ENCODE results near the gene IKZF1. TPM values are rescaled to one million over a fixed set of nuclear protein-coding genes. Genes with fewer than 3 reads are reported as not detected.

The IKZF1 gene
- total RNA-seq, 2 donors from 2014 or later, result 290 to 416 TPM

DNA sequence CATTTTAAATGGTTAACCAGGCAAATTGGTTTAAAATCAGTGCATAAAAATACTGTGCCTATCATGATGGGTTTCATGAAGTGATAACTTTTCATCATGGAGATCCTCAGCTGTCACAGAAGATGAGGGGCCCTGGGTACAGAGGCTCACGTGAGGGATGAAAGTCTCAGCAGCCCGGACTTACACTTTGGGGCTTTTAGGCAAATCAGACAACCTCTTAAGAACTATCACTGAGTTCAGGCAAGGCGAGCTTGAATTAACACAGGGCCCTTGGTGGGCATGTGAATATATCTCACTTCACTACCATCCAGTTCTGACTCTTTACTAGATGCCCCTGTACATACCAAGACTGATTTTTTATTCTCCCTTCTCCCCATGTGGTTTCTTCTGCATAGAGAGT is 19.6 kb downstream of the IKZF1 start:
- no peak for DNase-seq (ENCODE audit: low spot score)
- no peak for ATAC-seq
- H3K4me3 Mint-ChIP-seq, result no peak overlapping the region
- H3K27ac Mint-ChIP-seq, result peak overlapping the region in 1 of 2 donors; percentile 90
- H3K27me3 Mint-ChIP-seq, result no peaks in the 10 kb centered on the region
- H3K9me3 Mint-ChIP-seq, result no peaks in the 10 kb centered on the region
- peaks cover 54% of the 10 kb centered on the region for H3K36me3 Mint-ChIP-seq
- peaks cover 61 to 79% of the 10 kb centered on the region in 2 donors for H3K4me1 Mint-ChIP-seq (ENCODE audit: low read depth in 2 of 2)

DNA sequence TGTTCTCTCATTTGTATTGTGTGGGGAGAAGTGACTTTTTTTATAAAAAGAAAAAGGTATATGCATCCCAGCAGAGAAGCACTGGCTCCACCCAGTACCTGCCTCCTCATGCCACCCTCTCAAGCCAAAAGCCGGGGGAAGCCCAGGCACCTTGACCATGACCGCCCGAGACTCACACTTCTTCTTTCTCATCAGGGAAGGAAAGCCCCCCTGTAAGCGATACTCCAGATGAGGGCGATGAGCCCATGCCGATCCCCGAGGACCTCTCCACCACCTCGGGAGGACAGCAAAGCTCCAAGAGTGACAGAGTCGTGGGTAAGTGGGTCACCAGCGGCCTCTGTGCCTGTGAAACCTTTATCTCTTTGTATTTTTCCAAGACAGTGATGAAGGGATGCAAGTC is 22.9 kb downstream of the IKZF1 start:
- no peak overlapping the region for H3K4me3 Mint-ChIP-seq
- no peak overlapping the region for H3K27ac Mint-ChIP-seq
- no peak for ATAC-seq

DNA sequence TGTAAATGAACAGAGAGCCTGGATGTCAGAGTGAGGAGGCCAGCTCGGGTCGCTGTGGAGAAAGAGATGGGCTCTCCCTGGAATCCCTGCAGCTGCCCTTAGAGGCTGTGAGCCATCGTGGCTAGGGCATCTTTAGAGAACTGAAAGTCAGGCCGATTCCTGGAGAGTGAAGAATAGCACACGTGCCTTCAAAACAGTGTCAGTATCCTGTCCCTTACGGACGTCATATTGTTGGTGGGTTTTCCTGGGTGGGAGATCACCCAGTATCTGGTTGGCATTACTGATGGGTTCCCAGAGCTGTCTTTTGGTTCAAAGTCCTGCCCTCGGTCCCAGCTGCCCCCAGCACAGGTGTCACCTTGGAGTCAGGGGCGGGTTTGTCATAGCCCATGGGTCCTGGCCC is 25.3 kb downstream of the IKZF1 start:
- no peak for ATAC-seq
- H3K4me3 Mint-ChIP-seq, result no peak overlapping the region
- H3K27ac Mint-ChIP-seq, result no peak overlapping the region
- no peaks in the 10 kb centered on the region for H3K27me3 Mint-ChIP-seq
- H3K9me3 Mint-ChIP-seq, result no peaks in the 10 kb centered on the region
- peaks cover 42% of the 10 kb centered on the region for H3K36me3 Mint-ChIP-seq
- no peak for DNase-seq (ENCODE audit: low spot score)
- H3K4me1 Mint-ChIP-seq (ENCODE audit: low read depth in 2 of 2), result peaks cover 50 to 61% of the 10 kb centered on the region in 2 donors

More for the DNA sequence above, 22.9 kb downstream of the IKZF1 start:
- no peak for DNase-seq (ENCODE audit: low spot score)
- peaks cover 66 to 78% of the 10 kb centered on the region in 2 donors for H3K4me1 Mint-ChIP-seq (ENCODE audit: low read depth in 2 of 2)
- H3K36me3 Mint-ChIP-seq, result peaks cover 53% of the 10 kb centered on the region
- no peaks in the 10 kb centered on the region for H3K9me3 Mint-ChIP-seq
- no peaks in the 10 kb centered on the region for H3K27me3 Mint-ChIP-seq

DNA sequence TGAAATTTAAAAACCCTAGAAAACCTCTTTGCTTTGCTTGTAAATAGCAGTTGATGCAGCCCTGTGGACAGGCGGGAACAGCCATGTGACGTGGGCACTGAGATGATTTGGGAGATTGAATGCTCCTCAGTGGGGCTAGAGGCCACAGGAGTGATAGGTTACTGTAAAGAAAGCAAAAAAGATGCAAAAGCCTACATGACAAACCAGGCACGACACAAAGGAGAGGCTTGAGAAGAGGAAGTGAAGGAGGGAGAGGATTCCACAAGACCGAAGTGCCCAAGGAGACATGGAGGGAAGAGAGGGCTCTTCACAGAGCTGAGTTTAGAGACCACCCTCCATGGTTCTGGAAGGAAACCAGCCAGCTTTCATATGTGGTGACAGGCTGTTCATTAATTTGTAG is 25.7 kb downstream of the IKZF1 start:
- ATAC-seq (no peak), DNase-seq (ENCODE audit: low spot score) (no peak)
- peaks cover 42% of the 10 kb centered on the region for H3K36me3 Mint-ChIP-seq
- no peaks in the 10 kb centered on the region for H3K9me3 Mint-ChIP-seq
- H3K27ac Mint-ChIP-seq, result no peak overlapping the region
- H3K27me3 Mint-ChIP-seq, result no peaks in the 10 kb centered on the region
- peaks cover 49 to 60% of the 10 kb centered on the region in 2 donors for H3K4me1 Mint-ChIP-seq (ENCODE audit: low read depth in 2 of 2)
- no peak overlapping the region for H3K4me3 Mint-ChIP-seq

DNA sequence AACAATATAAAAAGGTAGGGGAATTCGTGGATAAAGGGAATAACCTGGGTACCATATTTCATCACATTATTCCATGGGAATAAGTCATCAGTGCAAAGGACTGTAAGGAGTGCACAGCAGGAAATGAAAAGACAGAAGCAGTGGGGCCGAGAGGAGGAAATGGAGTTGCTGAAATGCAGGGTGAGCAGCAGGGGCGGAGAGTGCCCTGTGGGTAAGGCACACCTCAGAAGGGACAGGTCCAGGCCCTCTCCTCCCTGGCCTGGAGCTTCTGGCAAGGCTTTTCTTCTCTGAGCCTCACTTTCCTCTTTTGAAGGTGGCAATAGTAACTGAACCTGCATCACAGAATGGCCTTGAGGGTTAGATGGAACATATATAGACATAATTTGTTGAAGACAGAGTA is 26.2 kb downstream of the IKZF1 start:
- ATAC-seq (peak; percentile 55 to 67), DNase-seq (ENCODE audit: low spot score) (no peak)
- Mint-ChIP-seq H3K4me1 (ENCODE audit: low read depth in 2 of 2) (peaks cover 49 to 59% of the 10 kb centered on the region in 2 donors), H3K36me3 (peaks cover 41% of the 10 kb centered on the region), H3K27ac (no peak overlapping the region), H3K9me3 (no peaks in the 10 kb centered on the region), H3K27me3 (no peaks in the 10 kb centered on the region), H3K4me3 (no peak overlapping the region)

DNA sequence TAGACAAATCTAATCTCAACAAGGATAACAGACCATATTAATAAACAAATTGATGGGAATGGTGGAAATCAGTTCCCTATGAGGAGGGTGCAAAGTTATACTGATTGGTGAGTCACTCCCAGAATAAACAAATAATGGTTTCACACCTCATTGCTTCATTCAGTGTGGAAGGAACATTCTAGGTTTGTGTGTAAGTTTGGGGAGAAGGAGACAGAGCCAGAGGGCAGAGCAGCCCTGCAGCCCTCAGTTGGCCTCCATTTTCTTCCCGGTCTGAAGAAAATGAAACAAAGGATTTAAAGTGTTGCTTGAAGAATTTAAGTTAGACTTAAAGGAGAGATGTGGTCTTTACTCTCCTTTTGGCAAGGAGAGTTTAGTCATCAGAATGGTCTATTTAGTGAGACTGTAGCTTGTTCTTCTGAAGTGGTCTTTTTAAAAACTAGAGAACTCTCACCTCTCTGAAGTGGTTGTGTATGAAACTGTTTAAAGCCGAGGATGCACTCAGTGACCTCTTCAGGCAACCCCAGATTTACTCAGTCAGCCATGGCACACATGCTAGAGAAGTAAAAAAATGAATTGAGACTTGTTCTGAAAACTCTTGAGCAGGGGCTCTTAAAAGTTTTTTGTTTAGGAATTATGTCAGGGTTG is 27.2 kb downstream of the IKZF1 start:
- Mint-ChIP-seq H3K27me3 (no peaks in the 10 kb centered on the region), H3K36me3 (peaks cover 34% of the 10 kb centered on the region), H3K9me3 (no peaks in the 10 kb centered on the region), H3K4me1 (ENCODE audit: low read depth in 2 of 2) (peaks cover 47 to 49% of the 10 kb centered on the region in 2 donors), H3K27ac (no peak overlapping the region), H3K4me3 (no peak overlapping the region)
- ATAC-seq (peak; percentile 37 to 58), DNase-seq (ENCODE audit: low spot score) (no peak)

DNA sequence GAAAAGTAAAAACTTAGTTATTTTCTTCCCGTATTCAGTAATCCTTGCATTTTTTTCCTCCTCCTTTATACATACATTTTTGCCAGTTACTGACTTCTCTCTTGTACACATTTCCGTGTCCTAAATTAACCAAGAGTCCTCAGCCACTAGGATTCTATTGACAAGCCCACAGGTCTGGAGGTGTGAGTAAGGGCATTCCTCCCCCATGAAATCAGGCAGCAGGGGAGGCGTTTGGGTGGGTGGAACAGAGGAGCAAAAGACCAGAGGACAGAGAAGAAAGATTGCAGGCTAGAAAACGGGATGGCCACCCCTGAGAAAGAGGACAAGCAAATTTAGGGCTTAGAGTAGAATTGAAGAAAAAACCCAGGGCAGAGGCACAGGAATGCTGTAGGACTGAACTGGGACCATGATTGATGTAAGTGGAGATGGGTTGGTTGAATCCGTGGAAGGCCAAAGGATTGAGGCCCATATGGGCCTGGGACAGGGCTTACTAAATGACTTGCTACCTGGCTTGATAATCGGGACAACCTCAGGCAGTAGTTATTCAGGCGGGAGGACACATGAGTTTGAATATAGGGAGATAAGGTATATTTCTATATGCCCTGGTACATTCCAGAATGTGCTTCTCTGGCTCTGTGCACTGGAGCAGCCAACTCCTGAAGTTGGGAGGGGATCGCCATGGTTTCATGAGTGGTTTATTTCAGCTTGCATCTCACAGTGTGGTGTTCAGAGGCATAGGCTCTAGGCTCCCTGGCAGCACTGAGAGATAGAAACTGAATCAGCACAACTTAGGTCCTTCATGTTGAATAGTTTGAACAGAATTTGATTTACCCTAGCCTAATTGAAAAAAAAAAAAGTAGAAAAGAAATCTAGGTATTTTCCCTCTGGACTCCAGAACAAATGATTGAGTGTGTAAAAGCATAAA is 28.0 kb downstream of the IKZF1 start:
- Mint-ChIP-seq H3K9me3 (no peaks in the 10 kb centered on the region), H3K4me1 (ENCODE audit: low read depth in 2 of 2) (peaks cover 45 to 52% of the 10 kb centered on the region in 2 donors), H3K27me3 (no peaks in the 10 kb centered on the region), H3K27ac (no peak overlapping the region), H3K36me3 (peaks cover 35% of the 10 kb centered on the region), H3K4me3 (no peak overlapping the region)
- ATAC-seq (no peak), DNase-seq (ENCODE audit: low spot score) (no peak)

DNA sequence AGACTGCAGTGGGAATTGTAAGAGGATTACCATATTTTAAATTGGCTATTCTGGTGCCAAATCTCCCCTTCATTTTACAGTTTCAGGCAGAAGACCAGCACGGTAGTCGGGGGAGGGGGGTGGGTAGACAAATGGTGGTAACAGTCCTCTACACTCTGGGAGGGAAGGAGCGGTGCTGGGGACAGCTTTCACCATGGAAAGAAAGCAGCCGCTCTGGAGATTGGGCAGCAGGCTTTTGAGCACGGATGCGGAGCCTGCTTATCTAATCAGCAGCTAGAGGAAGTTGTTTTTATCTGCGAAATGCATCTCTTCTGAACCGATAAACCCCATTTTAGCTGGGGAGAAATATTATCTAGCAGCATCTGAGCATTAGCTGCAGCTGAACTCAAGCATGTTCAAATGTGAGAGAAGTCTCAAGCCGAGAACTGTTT is 28.7 kb downstream of the IKZF1 start:
- no peaks in the 10 kb centered on the region for H3K27me3 Mint-ChIP-seq
- H3K4me3 Mint-ChIP-seq, result no peak overlapping the region
- H3K9me3 Mint-ChIP-seq, result no peaks in the 10 kb centered on the region
- no peak overlapping the region for H3K27ac Mint-ChIP-seq
- peaks cover 31% of the 10 kb centered on the region for H3K36me3 Mint-ChIP-seq
- DNase-seq (ENCODE audit: low spot score) (no peak), ATAC-seq (no peak)
- peaks cover 39 to 49% of the 10 kb centered on the region in 2 donors for H3K4me1 Mint-ChIP-seq (ENCODE audit: low read depth in 2 of 2)

DNA sequence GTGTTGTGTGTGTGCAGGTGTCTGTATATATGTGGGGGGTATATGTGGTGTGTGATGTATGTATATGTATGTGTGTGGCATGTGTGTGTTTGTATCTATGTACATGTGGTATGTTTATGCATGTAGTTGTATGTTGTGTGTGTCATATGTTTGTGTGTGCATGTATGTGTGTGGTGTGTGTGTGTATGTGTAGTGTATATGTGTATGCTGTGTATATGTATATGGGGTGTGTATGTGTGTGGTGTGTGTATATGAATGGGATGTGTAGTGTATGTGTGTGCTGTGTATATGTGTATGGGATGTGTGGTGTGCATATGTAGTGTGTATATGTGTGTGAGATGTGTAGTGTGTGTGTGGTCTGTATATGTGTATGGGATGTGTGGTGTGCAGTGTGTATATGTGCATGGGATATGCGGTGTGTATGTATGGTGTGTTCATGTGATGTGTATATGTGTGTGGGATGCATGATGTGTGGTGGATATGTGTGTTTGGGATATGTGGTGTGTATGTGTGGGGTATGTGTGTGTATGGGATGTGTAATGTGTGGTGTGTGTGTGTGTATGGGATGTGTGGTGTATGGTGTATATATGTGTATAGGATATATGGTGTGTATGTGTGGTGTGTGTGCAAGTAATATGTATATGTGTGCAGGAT is 30.0 kb downstream of the IKZF1 start:
- H3K27me3 Mint-ChIP-seq, result no peaks in the 10 kb centered on the region
- H3K9me3 Mint-ChIP-seq, result no peaks in the 10 kb centered on the region
- no peak overlapping the region for H3K4me3 Mint-ChIP-seq
- ATAC-seq (no peak), DNase-seq (ENCODE audit: low spot score) (no peak)
- H3K27ac Mint-ChIP-seq, result no peak overlapping the region
- H3K4me1 Mint-ChIP-seq (ENCODE audit: low read depth in 2 of 2), result peaks cover 34 to 56% of the 10 kb centered on the region in 2 donors
- H3K36me3 Mint-ChIP-seq, result peaks cover 29% of the 10 kb centered on the region

DNA sequence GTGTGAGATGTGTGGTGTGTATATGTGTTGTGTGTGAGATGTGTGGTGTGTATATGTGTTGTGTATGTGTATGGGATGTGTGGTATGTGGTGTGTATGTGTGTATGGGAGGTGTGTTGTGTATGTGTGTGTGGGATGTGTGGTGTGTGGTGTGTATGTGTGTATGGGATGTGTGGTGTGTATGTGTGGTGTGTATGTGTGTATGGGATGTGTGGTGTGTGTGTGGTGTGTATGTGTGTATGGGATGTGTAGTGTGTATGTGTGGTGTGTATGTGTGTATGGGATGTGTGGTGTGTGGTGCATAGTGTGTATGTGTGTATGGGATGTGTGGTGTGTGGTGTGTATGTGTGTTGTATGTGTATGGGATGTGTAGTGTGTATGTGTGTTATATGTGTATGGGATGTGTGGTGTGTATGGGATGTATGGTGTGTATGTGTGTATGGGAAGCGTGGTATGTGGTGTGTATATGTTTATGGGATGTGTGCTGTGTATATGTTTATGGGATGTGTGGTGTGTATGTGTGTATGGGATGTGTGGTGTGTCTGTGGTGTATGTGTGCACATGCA is 30.8 kb downstream of the IKZF1 start:
- Mint-ChIP-seq H3K4me1 (ENCODE audit: low read depth in 2 of 2) (peaks cover 26 to 54% of the 10 kb centered on the region in 2 donors), H3K27me3 (no peaks in the 10 kb centered on the region), H3K9me3 (no peaks in the 10 kb centered on the region), H3K36me3 (peaks cover 25% of the 10 kb centered on the region), H3K4me3 (no peak overlapping the region), H3K27ac (no peak overlapping the region)
- no peak for ATAC-seq
- DNase-seq (ENCODE audit: low spot score), result no peak

DNA sequence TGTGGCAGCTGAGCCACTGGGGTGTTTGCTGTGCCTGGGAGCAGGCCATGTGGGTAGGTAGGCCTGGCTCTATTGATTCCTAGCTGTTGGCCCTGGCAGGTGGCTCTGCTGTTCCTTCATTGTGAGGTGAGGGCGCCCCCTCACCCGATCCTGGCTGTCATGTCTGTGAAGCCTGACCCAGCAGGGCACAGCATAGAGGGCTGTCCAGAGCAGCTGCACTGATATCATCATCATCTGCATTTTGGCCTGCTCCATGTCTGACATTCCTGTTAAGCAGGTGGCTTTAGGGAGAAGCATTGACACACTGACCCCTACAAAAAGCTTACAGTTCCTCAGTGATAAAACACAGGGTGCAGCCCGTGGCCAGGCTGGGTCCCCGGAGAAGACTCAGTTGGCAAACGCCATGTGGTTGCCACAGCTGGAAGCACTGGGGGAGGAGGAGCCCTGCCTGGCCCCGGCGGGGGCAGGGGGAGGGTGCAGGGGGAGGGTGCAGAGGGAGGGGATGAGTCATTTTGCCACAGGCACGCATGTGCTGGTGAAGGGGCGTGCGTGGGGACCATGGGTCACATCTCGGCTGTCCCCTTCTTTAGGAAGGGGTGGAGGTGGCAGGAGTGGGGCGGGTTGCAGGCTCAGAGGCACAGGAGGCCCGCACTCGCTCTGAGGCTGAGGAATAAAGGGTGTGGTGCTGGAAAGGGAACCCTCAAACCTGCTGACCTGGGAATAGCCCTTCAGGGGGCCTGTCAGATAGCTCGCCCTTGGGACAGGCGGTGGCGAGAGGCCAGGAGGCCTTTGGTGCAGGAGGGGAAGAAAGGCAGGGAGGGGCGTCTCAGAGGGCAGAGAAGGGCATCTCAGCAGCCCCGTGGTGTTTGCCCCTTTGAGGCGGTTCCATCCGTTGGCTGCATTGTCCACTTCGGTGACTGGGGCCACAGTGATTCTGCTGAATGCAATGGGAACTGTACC is 31.6 kb downstream of the IKZF1 start:
- Mint-ChIP-seq H3K36me3 (peaks cover 17% of the 10 kb centered on the region), H3K4me3 (no peak overlapping the region), H3K9me3 (no peaks in the 10 kb centered on the region), H3K4me1 (ENCODE audit: low read depth in 2 of 2) (peaks cover 18 to 50% of the 10 kb centered on the region in 2 donors), H3K27ac (no peak overlapping the region), H3K27me3 (no peaks in the 10 kb centered on the region)
- peak; percentile 93 for DNase-seq (ENCODE audit: low spot score)
- ATAC-seq, result peak; percentile 81 to 89

DNA sequence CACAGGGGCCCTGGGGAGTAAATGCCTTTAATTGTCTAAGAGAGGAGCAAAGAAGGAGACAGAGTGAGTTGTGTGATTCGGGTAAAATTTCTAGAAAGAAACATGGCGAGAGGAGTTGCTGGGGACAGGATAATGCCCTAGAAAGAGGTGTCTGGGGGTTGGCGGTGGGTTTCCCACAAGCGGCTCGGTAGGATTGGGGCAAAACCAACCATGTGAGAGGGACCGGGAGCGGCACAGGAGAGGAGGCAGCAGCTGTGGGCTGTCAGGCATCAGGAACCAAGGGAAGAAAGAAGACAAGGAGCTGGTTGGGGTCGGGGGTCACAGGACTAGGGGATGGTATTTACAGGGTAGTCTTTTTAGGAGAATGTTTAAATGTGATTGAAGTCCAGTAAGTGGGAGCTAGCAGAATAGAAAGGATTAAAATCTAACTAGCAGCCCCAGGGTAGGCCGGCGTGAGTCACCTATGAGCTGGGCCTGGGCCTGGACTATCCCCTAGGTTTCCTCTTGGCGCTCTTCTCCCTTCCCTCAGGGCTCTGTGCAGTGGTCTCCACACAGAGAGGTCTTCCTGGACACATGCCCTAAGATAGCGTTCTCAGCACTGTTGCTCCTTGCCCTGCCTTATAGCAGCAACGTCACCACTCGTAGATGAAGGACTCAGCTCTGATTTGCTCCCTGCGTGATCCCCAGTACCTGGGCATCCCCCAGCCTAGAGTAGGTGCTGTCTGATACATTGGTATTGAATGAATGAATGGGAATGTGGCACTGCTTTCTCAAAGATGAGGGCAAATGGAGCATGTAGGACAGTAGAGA is 32.6 kb downstream of the IKZF1 start:
- ATAC-seq (no peak), DNase-seq (ENCODE audit: low spot score) (no peak)
- Mint-ChIP-seq H3K36me3 (peaks cover 11% of the 10 kb centered on the region), H3K27me3 (no peaks in the 10 kb centered on the region), H3K4me1 (ENCODE audit: low read depth in 2 of 2) (peaks cover 18 to 48% of the 10 kb centered on the region in 2 donors), H3K9me3 (no peaks in the 10 kb centered on the region), H3K27ac (no peak overlapping the region), H3K4me3 (no peak overlapping the region)

Data from natural killer cell treated with Interleukin-12 subunit alpha and Interleukin-12 subunit beta and Interleukin-15 and Interleukin-18, amount 100 ng/mL, for 72 hours (primary cell).